GM18909 (cell line): ENCODE data around the gene EHBP1L1.
A peak's percentile ranks its signal among the peaks of the same experiment; 100 is the strongest.

Experiments
- ATAC-seq: cut with Tn5 transposase; IDR thresholded peaks from one replicate; pipeline ENCODE4 v1.9.1; 2021; ENCODE audit warnings: mild to moderate bottlenecking; ENCODE audit not compliant: unreplicated experiment, poor library complexity

EHBP1L1 gene

GRCh38 chr11:65575568-65576231 is at the start of gene EHBP1L1:
Gene EHBP1L1, plus strand, starts transcription at chr11:65576053. Its CDS starts 250 bp downstream, at chr11:65576303.
- peak; percentile 27 for ATAC-seq

GRCh38 chr11:65526744-65527143 is 49.1 kb upstream of the EHBP1L1 start:
- no peak for ATAC-seq

- no peak for ATAC-seq
Observed at GRCh38 chr11:65528819-65529350, 47.0 kb upstream of the EHBP1L1 start.

- no peak for ATAC-seq
Observed at GRCh38 chr11:65529475-65530156, 46.2 kb upstream of the EHBP1L1 start.

- ATAC-seq = no peak
Observed at GRCh38 chr11:65530157-65530496, 45.7 kb upstream of the EHBP1L1 start.

GRCh38 chr11:65532388-65533064 is 43.3 kb upstream of the EHBP1L1 start:
- no peak for ATAC-seq

- ATAC-seq = no peak
Observed at GRCh38 chr11:65535102-65535501, 40.8 kb upstream of the EHBP1L1 start.

- no peak for ATAC-seq
Observed at GRCh38 chr11:65536412-65537295, 39.2 kb upstream of the EHBP1L1 start.

- ATAC-seq = no peak
Observed at GRCh38 chr11:65537296-65537597, 38.6 kb upstream of the EHBP1L1 start.

- ATAC-seq = no peak
Observed at GRCh38 chr11:65537620-65538231, 38.1 kb upstream of the EHBP1L1 start.

GRCh38 chr11:65538232-65538914 is 37.5 kb upstream of the EHBP1L1 start:
- no peak for ATAC-seq

- ATAC-seq = no peak
Observed at GRCh38 chr11:65538915-65539743, 36.7 kb upstream of the EHBP1L1 start.

- peak; percentile 54 for ATAC-seq
Observed at GRCh38 chr11:65539744-65540289, 36.0 kb upstream of the EHBP1L1 start.

GRCh38 chr11:65540290-65541092 is 35.4 kb upstream of the EHBP1L1 start:
- peak; percentile 69 for ATAC-seq

- no peak for ATAC-seq
Observed at GRCh38 chr11:65541093-65541982, 34.5 kb upstream of the EHBP1L1 start.

GRCh38 chr11:65542738-65543390 is 33.0 kb upstream of the EHBP1L1 start:
- no peak for ATAC-seq
